Ovary (tissue), 9 donors: ENCODE data around the gene ZNG1A. TPM values are rescaled to one million over a fixed set of nuclear protein-coding genes. Genes with fewer than 3 reads are reported as not detected.
A peak's percentile ranks its signal among the peaks of the same experiment; 100 is the strongest.
"Not testable (repeated sequence)": the region's sequence is repeated elsewhere in the genome, so short reads cannot be mapped to it uniquely, and the experiment has no call there.

Experiments used
- DNase-seq, 5 donors: peaks; one replicate each; pipeline ENCODE4 v3.0.0-alpha.2; 2019 to 2020
- H3K27ac ChIP-seq, 2 donors: fragments of 200-600 bp; one replicate each; pipeline versions ENCODE4 v1.5.1 to v1.8.0; 2019 to 2022
- H3K27me3 ChIP-seq: fragments of 200-600 bp; one replicate; pipeline ENCODE4 v1.8.0; 2022
- H3K36me3 ChIP-seq: fragments of 200-600 bp; sonication (generic); one replicate; pipeline ENCODE4 v1.5.1; 2019
- H3K4me1 ChIP-seq: one replicate; pipeline ENCODE4 v1.8.1; 2013; ENCODE audit warnings: mild to moderate bottlenecking, moderate library complexity; ENCODE audit not compliant: insufficient read depth
- H3K4me3 ChIP-seq: fragments of 200-600 bp; sonication (generic); one replicate; pipeline ENCODE4 v1.5.1; 2017
- H3K9me3 ChIP-seq, 2 donors: fragments of 200-600 bp in 1 of 2; sonication (generic) in 1 of 2; one replicate each; pipeline versions ENCODE4 v1.5.1 to v1.8.1; 2013 to 2019; ENCODE audit warnings: mild to moderate bottlenecking in 1 of 2, moderate library complexity in 1 of 2
- WGBS, 3 donors: extraction: QIAGEN DNeasy Blood & Tissue Kit in 1 of 3; methylation state at CpG; one replicate each; pipeline versions ENCODE4 v1.1.5 to v1.1.7; 2013 to 2017; 5-methylcytosine and 5-hydroxymethylcytosine counted together
- intact Hi-C, 4 donors: fragments of 100-400 bp; cut with DNase I; formaldehyde crosslinking; loops; one replicate each; pipeline versions ENCODE4 v1.11.0 to v1.15.1; 2022 to 2023
- polyA plus RNA-seq, 2 donors: library from polyadenylated mRNA; stranded (reverse); fragments of 200-250 nt in 1 of 2; fragments of 350-450 nt in 1 of 2; fragmentation: Illumina TruSeq in 1 of 2; extraction: RNeasy Lipid Tissue Mini Kit (QIAGEN cat#74804) in 1 of 2; gene quantifications; one replicate each; pipeline ENCODE4 v1.2.3, GENCODE V29; 2013 to 2014
- total RNA-seq, 7 donors: library from RNA; depleted of rRNA in 2 of 7; stranded (reverse); fragments of >200 nt in 2 of 7; fragmentation: NEBNext Ultra II Directional in 3 of 7; extraction: Animal tissue kit (Norgen Biotek cat#: 25700) in 3 of 7; gene quantifications; one replicate each; pipeline versions ENCODE4 v1.1.0 to v1.2.4, GENCODE V29; 2016 to 2023
- donor health status: DM: no; HTN: no; CAD: no; lungs with moderate emphysema.
- donor health status: DM: no; HTN: no; CAD: no.
- donor health status: Bipolar disorder and iron deficiency.
- donor health status: DM: yes; HTN: yes; CAD: no.
- donor health status: DM: no; HTN: no; CAD: no.
- donor health status: DM: yes; HTN: yes; CAD: no.

Gene ZNG1A
- total and polyA plus RNA-seq, 9 donors = 19.6 to 37.1 (median 29.0) TPM

- H3K27ac ChIP-seq, H3K4me3 ChIP-seq, intact Hi-C loops, H3K9me3 ChIP-seq, H3K27me3 ChIP-seq, H3K4me1 ChIP-seq, DNase-seq, H3K36me3 ChIP-seq: not testable (repeated sequence)
- 33 to 44% methylated on average over 1 of the region's 1 CpG; no CpG with 5 or more reads in 1 of the 3 donors for WGBS, 3 donors
Measured at GRCh38 chr9:159871-160270, 19.0 kb downstream of the ZNG1A start.

GRCh38 chr9:151173-151572 lies 27.7 kb downstream of the ZNG1A start:
- H3K36me3 ChIP-seq, intact Hi-C loops, H3K9me3 ChIP-seq, DNase-seq, H3K27me3 ChIP-seq, H3K4me1 ChIP-seq, H3K27ac ChIP-seq, H3K4me3 ChIP-seq: not testable (repeated sequence)

GRCh38 chr9:139880-140279 lies 39.0 kb downstream of the ZNG1A start:
- 92 to 100% (median 95%) methylated on average over 2 to 17 of the region's 17 CpGs for WGBS, 3 donors
- H3K4me1 ChIP-seq, H3K36me3 ChIP-seq, intact Hi-C loops, H3K27ac ChIP-seq, H3K9me3 ChIP-seq, H3K27me3 ChIP-seq, H3K4me3 ChIP-seq, DNase-seq: not testable (repeated sequence)

- DNase-seq, H3K4me1 ChIP-seq, H3K27ac ChIP-seq, H3K4me3 ChIP-seq, H3K9me3 ChIP-seq, H3K27me3 ChIP-seq, intact Hi-C loops, H3K36me3 ChIP-seq: not testable (repeated sequence)
- WGBS, 3 donors = 17 to 31% (median 27%) methylated on average over 18 to 30 of the region's 30 CpGs
Measured at GRCh38 chr9:117995-118467, 60.8 kb downstream of the ZNG1A start, which contains the start of gene FOXD4. FOXD4 (minus strand) TSS chr9:118417; CDS start chr9:118119, 298 bp downstream.

GRCh38 chr9:117144-117994 lies 61.5 kb downstream of the ZNG1A start:
- H3K4me3 ChIP-seq, H3K36me3 ChIP-seq, H3K27me3 ChIP-seq, intact Hi-C loops, DNase-seq, H3K4me1 ChIP-seq, H3K27ac ChIP-seq, H3K9me3 ChIP-seq: not testable (repeated sequence)
- WGBS, 3 donors = 2 to 4% (median 3%) methylated on average over 19 to 65 of the region's 71 CpGs

- H3K4me1 ChIP-seq, H3K27me3 ChIP-seq, intact Hi-C loops, H3K27ac ChIP-seq, H3K9me3 ChIP-seq, H3K36me3 ChIP-seq, H3K4me3 ChIP-seq, DNase-seq: not testable (repeated sequence)
- 9 to 14% (median 12%) methylated on average over 32 to 39 of the region's 41 CpGs for WGBS, 3 donors
Measured at GRCh38 chr9:116239-117077, 62.4 kb downstream of the ZNG1A start.

GRCh38 chr9:115118-115451 lies 63.8 kb downstream of the ZNG1A start:
- H3K27ac ChIP-seq, H3K4me1 ChIP-seq, H3K9me3 ChIP-seq, H3K27me3 ChIP-seq, H3K36me3 ChIP-seq, H3K4me3 ChIP-seq, intact Hi-C loops, DNase-seq: not testable (repeated sequence)
- WGBS, 3 donors = 10 to 16% (median 15%) methylated on average over 9 to 11 of the region's 11 CpGs

GRCh38 chr9:114267-115117 lies 64.4 kb downstream of the ZNG1A start:
- H3K27ac ChIP-seq, H3K36me3 ChIP-seq, H3K9me3 ChIP-seq, H3K27me3 ChIP-seq, H3K4me1 ChIP-seq, intact Hi-C loops: not testable (repeated sequence)
- WGBS, 3 donors = 2 to 6% (median 3%) methylated on average over 42 to 72 of the region's 73 CpGs
- DNase-seq = peak in 2 of 5 donors; percentile 25 to 38
- H3K4me3 ChIP-seq = peak overlapping the region; percentile 32

GRCh38 chr9:113468-114266 lies 65.2 kb downstream of the ZNG1A start:
- H3K27ac ChIP-seq, intact Hi-C loops, H3K36me3 ChIP-seq, H3K4me1 ChIP-seq, H3K27me3 ChIP-seq, H3K9me3 ChIP-seq: not testable (repeated sequence)
- peak overlapping the region; percentile 32 for H3K4me3 ChIP-seq
- peak in 2 of 5 donors; percentile 35 to 45 for DNase-seq
- WGBS, 3 donors = 1 to 2% (median 1%) methylated on average over 72 to 111 of the region's 111 CpGs

- H3K4me3 ChIP-seq, H3K9me3 ChIP-seq, H3K27ac ChIP-seq, H3K4me1 ChIP-seq, DNase-seq, H3K36me3 ChIP-seq, intact Hi-C loops, H3K27me3 ChIP-seq: not testable (repeated sequence)
- WGBS, 3 donors = 9 to 24% (median 17%) methylated on average over 18 to 52 of the region's 55 CpGs
Measured at GRCh38 chr9:112589-113467, 66.0 kb downstream of the ZNG1A start.
